Activated CD4-positive, alpha-beta memory T cell treated with anti-CD3 and anti-CD28 coated beads for 36 hours (primary cell): ENCODE measurements around the gene POTEJ. TPM values are rescaled to one million over a fixed set of nuclear protein-coding genes. Genes with fewer than 3 reads are reported as not detected.
"Not testable (repeated sequence)": the region's sequence is repeated elsewhere in the genome, so short reads cannot be mapped to it uniquely, and the experiment has no call there.

Source experiments
- CTCF ChIA-PET: fragments of 350-600 bp; sonication (Branson Sonifier 250); formaldehyde crosslinking; loops from one replicate; lab custom pipeline; 2021; ENCODE audit warnings: antibody characterized with exemption, inconsistent platforms; lab: Charles Lee
- POLR2A ChIA-PET: fragments of 350-600 bp; sonication (Branson Sonifier 250); formaldehyde crosslinking; loops from one replicate; lab custom pipeline; 2021; ENCODE audit warnings: antibody characterized with exemption; lab: Charles Lee
- DNase-seq: peaks from one replicate; pipeline ENCODE4 v3.0.0-alpha.2; 2020
- H3K27ac Mint-ChIP-seq: one replicate; pipeline ENCODE4 v1.8.0; 2021; ENCODE audit warnings: mixed read lengths
- H3K27me3 Mint-ChIP-seq: one replicate; pipeline ENCODE4 v1.8.0; 2021; ENCODE audit warnings: mixed read lengths
- H3K36me3 Mint-ChIP-seq: one replicate; pipeline ENCODE4 v1.8.0; 2021; ENCODE audit warnings: mixed read lengths
- H3K4me1 Mint-ChIP-seq: one replicate; pipeline ENCODE4 v1.8.0; 2021; ENCODE audit warnings: low read depth, mixed read lengths
- H3K4me3 Mint-ChIP-seq: one replicate; pipeline ENCODE4 v1.8.0; 2021; ENCODE audit warnings: mild to moderate bottlenecking, mixed read lengths
- H3K9me3 Mint-ChIP-seq: one replicate; pipeline ENCODE4 v1.8.0; 2021; ENCODE audit warnings: mixed read lengths
- intact Hi-C: fragments of 100-400 bp; cut with micrococcal nuclease; formaldehyde crosslinking; loops from one replicate; pipeline ENCODE4 v1.15.1; 2023
- total RNA-seq, 2 experiments: library from RNA; stranded (reverse); gene quantifications; one replicate each; pipeline ENCODE4 v1.2.3, GENCODE V29; 2021

The POTEJ gene
- total RNA-seq, 2 experiments from 2014 or later = not detected

GRCh38 chr2:130703250-130703649 is 92.0 kb downstream of the POTEJ start:
- H3K9me3 Mint-ChIP-seq, H3K4me1 Mint-ChIP-seq, H3K36me3 Mint-ChIP-seq, POLR2A ChIA-PET, H3K27ac Mint-ChIP-seq, H3K4me3 Mint-ChIP-seq, DNase-seq, CTCF ChIA-PET, intact Hi-C loops, H3K27me3 Mint-ChIP-seq: not testable (repeated sequence)

Other genes starting within 250 kb of the POTEJ start
- gene POTEI, start 102.1 kb upstream of the POTEJ start, total RNA-seq = not detected
- gene CFC1B, start 90.2 kb upstream of the POTEJ start, total RNA-seq = not detected
- gene CFC1, start 11.9 kb upstream of the POTEJ start, total RNA-seq = not detected
- gene GPR148, start 117.6 kb downstream of the POTEJ start, total RNA-seq = not detected
- gene AMER3, start 144.1 kb downstream of the POTEJ start, total RNA-seq = not detected
- gene ARHGEF4, start 225.5 kb downstream of the POTEJ start, total RNA-seq = under 1 TPM; 0.52 to 0.58 TPM